HepG2 (cell line): Measurements from ENCODE around the gene CACNG4.

Experiments used
- ARHGAP35 ChIP-seq: sonication (generic); formaldehyde crosslinking; IDR thresholded peaks from 2 replicates; pipeline ENCODE4 v1.9.0; 2022; ENCODE audit warnings: mild to moderate bottlenecking, inconsistent platforms, moderate library complexity, missing genetic modification reagents, borderline replicate concordance
- CENPX ChIP-seq: sonication (generic); formaldehyde crosslinking; IDR thresholded peaks from 2 replicates; pipeline ENCODE4 v1.9.0; 2021; ENCODE audit warnings: mild to moderate bottlenecking, missing genetic modification reagents, moderate library complexity
- CTCF ChIP-seq: sonication (generic); formaldehyde crosslinking; IDR thresholded peaks from 2 replicates; pipeline ENCODE4 v1.5.0; 2020; ENCODE audit warnings: mild to moderate bottlenecking, missing genetic modification reagents, moderate library complexity
- EP300 ChIP-seq, 3 experiments: sonication (generic) in 1 of 3; formaldehyde crosslinking in 1 of 3; IDR thresholded peaks; 2 replicates each; pipeline versions ENCODE4 v1.5.1 to v1.6.1; 2011 to 2020; ENCODE audit warnings: low read depth in 2 of 3, low read length in 2 of 3, borderline replicate concordance in 1 of 3, improper control_type of control experiment in 1 of 3, mild to moderate bottlenecking in 1 of 3, missing genetic modification reagents in 1 of 3, moderate library complexity in 1 of 3
- EZH2 ChIP-seq: conservative IDR thresholded peaks from 2 replicates; pipeline ENCODE4 v1.6.1; 2012; ENCODE audit warnings: mild to moderate bottlenecking, low read depth, low read length, moderate library complexity
- HNF1A ChIP-seq, 2 experiments: sonication (generic) in 1 of 2; formaldehyde crosslinking in 1 of 2; IDR thresholded peaks; 2 replicates each; pipeline versions ENCODE4 v1.4.0 to v1.6.1; 2016 to 2020; ENCODE audit warnings: borderline replicate concordance in 1 of 2, low read depth in 1 of 2, mild to moderate bottlenecking in 1 of 2, missing genetic modification reagents in 1 of 2
- JUN ChIP-seq: sonication (generic); formaldehyde crosslinking; IDR thresholded peaks from 2 replicates; pipeline ENCODE4 v1.4.0; 2020; ENCODE audit warnings: mild to moderate bottlenecking, missing genetic modification reagents
- NRL ChIP-seq: sonication (generic); formaldehyde crosslinking; IDR thresholded peaks from 2 replicates; pipeline ENCODE4 v1.5.0; 2020; ENCODE audit warnings: missing genetic modification reagents, mild to moderate bottlenecking, moderate library complexity, borderline replicate concordance
- REST ChIP-seq, 2 experiments: IDR thresholded peaks; 2 replicates each; pipeline ENCODE4 v1.6.1; 2011 to 2012; ENCODE audit warnings: low read length in 2 of 2, borderline replicate concordance in 1 of 2, low read depth in 1 of 2, mild to moderate bottlenecking in 1 of 2, moderate library complexity in 1 of 2
- TBL1XR1 ChIP-seq: fragments of 150-350 bp; IDR thresholded peaks from 2 replicates; pipeline ENCODE4 v1.6.1; 2014; ENCODE audit warnings: borderline replicate concordance, low read length; ENCODE audit not compliant: partially characterized antibody
- TBP ChIP-seq: sonication (generic); formaldehyde crosslinking; IDR thresholded peaks from 2 replicates; pipeline ENCODE4 v1.5.0; 2020; ENCODE audit warnings: missing genetic modification reagents
- ZNF792 ChIP-seq: IDR thresholded peaks from 2 replicates; pipeline ENCODE4 v1.6.1; 2016
- TF ChIP-seq, protein P1 (sequence below): sonication (generic); IDR thresholded peaks from 2 replicates; pipeline ENCODE4 v1.6.1; 2016; ENCODE audit warnings: low read depth, borderline replicate concordance

GRCh38 chr17:66952681-66953629 lies 11.6 kb upstream of the CACNG4 start:
- no peak for TF ChIP-seq CENPX (CRISPR knock-in tag)
- no peak for TF ChIP-seq HNF1A (IDR thresholded peaks at IDR 0.05; ENCODE audit: low read depth)
- TF ChIP-seq HNF1A (CRISPR knock-in tag; IDR thresholded peaks at IDR 0.05; ENCODE audit: borderline replicate concordance): no peak
- TF ChIP-seq JUN (CRISPR knock-in tag): no peak
- no peak for TF ChIP-seq TBL1XR1
- no peak for TF ChIP-seq ZNF792 (CRISPR knock-in tag)
- TF ChIP-seq CTCF (CRISPR knock-in tag): no peak
- TF ChIP-seq EZH2: no peak
- no peak for TF ChIP-seq NRL (CRISPR knock-in tag)
- no peak for TF ChIP-seq REST (IDR thresholded peaks at IDR 0.05; ENCODE audit: borderline replicate concordance in 1 of 2, low read depth in 1 of 2, low read length in 2 of 2)
- TF ChIP-seq, protein P1, sequence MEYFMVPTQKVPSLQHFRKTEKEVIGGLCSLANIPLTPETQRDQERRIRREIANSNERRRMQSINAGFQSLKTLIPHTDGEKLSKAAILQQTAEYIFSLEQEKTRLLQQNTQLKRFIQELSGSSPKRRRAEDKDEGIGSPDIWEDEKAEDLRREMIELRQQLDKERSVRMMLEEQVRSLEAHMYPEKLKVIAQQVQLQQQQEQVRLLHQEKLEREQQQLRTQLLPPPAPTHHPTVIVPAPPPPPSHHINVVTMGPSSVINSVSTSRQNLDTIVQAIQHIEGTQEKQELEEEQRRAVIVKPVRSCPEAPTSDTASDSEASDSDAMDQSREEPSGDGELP: no peak
- TF ChIP-seq TBP (CRISPR knock-in tag): no peak
- TF ChIP-seq EP300 (IDR thresholded peaks at IDR 0.05; ENCODE audit: low read depth in 2 of 2, low read length in 2 of 2): no peak
- no peak for TF ChIP-seq EP300 (CRISPR knock-in tag; IDR thresholded peaks at IDR 0.05; ENCODE audit: borderline replicate concordance)
- no peak for TF ChIP-seq ARHGAP35 (CRISPR knock-in tag)
